Measurements from ENCODE around the gene CYP4F3. TPM values are rescaled to one million over a fixed set of nuclear protein-coding genes. Genes with fewer than 3 reads are reported as not detected.

CYP4F3 gene
- total RNA-seq, 1 donor from 2014 or later, result not detected

DNA sequence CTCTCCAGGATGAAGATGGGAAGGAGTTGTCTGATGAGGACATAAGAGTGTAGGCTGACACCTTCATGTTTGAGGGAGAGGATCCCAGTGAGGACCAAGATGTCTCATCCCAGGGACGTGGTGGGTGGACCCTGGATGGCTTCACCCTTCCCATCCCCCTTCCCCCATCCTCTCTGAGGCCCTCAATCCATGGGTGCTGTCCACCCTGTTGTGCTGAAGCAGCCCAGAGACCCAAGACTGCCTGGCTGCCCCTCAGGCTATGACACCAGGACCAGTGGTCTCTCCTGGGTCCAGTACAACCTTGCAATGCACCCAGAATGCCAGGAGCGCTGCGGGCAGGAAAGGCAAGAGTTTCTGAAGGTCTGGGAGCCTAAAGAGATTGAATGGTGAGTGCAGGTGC, 28.7 kb downstream of the CYP4F3 start:
- Mint-ChIP-seq H3K27me3 (ENCODE audit: unreplicated experiment) (no peaks in the 10 kb centered on the region), H3K4me3 (ENCODE audit: unreplicated experiment) (no peak overlapping the region), H3K27ac (ENCODE audit: unreplicated experiment) (no peak overlapping the region)

DNA sequence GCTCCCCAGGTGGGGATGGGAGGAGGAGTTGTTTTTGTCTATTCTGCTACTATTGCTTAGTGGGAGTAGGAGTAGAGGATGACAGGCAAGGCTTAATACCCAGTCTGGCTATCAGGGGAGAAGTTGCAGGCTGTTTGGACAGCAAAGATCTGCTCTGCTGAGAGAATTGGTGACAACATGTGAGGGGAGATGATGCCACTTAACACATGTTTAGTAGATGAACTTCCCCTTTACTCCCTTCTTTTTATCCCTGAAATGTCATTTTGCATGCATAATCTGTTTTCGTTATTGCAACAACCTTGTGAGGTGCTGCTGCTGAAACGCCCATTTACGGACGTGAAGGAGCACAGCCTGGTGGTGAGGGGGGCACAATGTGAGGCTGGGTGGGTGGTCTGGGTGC, 29.2 kb downstream of the CYP4F3 start:
- Mint-ChIP-seq H3K27me3 (ENCODE audit: unreplicated experiment) (no peaks in the 10 kb centered on the region), H3K27ac (ENCODE audit: unreplicated experiment) (no peak overlapping the region), H3K4me1 (ENCODE audit: unreplicated experiment) (no peaks in the 10 kb centered on the region), H3K9me3 (ENCODE audit: unreplicated experiment) (peaks cover 5% of the 10 kb centered on the region), H3K4me3 (ENCODE audit: unreplicated experiment) (no peak overlapping the region), H3K36me3 (ENCODE audit: unreplicated experiment) (no peaks in the 10 kb centered on the region)
- DNase-seq (ENCODE audit: extremely low spot score, unreplicated experiment), result peak; percentile 51
- TF ChIP-seq, protein P1, sequence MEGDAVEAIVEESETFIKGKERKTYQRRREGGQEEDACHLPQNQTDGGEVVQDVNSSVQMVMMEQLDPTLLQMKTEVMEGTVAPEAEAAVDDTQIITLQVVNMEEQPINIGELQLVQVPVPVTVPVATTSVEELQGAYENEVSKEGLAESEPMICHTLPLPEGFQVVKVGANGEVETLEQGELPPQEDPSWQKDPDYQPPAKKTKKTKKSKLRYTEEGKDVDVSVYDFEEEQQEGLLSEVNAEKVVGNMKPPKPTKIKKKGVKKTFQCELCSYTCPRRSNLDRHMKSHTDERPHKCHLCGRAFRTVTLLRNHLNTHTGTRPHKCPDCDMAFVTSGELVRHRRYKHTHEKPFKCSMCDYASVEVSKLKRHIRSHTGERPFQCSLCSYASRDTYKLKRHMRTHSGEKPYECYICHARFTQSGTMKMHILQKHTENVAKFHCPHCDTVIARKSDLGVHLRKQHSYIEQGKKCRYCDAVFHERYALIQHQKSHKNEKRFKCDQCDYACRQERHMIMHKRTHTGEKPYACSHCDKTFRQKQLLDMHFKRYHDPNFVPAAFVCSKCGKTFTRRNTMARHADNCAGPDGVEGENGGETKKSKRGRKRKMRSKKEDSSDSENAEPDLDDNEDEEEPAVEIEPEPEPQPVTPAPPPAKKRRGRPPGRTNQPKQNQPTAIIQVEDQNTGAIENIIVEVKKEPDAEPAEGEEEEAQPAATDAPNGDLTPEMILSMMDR (IDR thresholded peaks at IDR 0.05), result no peak

More for the DNA sequence above, 28.7 kb downstream of the CYP4F3 start:
- DNase-seq (ENCODE audit: extremely low spot score, unreplicated experiment), result peak; percentile 53
- Mint-ChIP-seq H3K4me1 (ENCODE audit: unreplicated experiment) (no peaks in the 10 kb centered on the region), H3K9me3 (ENCODE audit: unreplicated experiment) (peaks cover 7% of the 10 kb centered on the region), H3K36me3 (ENCODE audit: unreplicated experiment) (no peaks in the 10 kb centered on the region)
- TF ChIP-seq, protein P1 (IDR thresholded peaks at IDR 0.05), result no peak

DNA sequence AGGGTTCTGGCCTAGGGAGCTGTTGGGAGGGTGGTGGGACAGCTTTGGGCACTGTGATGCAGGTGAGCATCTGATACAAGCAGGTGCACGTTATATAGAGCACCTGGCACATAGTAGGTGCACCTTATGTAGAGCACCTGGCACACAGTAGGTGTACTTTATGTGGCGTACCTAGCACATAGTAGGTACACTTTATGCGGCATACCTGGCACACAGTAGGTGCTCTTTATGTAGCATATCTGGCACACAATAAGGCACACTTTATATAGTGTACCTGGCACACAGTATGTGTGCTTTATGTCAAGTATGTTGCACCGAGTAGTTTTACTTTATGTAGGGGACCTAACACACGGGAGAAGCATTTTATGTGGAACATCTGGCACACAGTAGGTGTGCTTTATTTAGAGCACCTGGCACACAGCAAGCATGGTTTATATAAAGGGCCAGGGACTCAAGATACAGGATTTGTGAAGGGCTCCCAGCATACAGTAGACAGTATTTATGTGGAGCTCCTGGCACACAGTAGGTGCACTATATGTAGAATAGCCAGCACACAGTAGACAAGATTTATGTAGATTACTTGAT, 30.6 kb downstream of the CYP4F3 start:
- no peak for DNase-seq (ENCODE audit: extremely low spot score, unreplicated experiment)
- H3K4me1 Mint-ChIP-seq (ENCODE audit: unreplicated experiment), result no peaks in the 10 kb centered on the region
- TF ChIP-seq, protein P1 (IDR thresholded peaks at IDR 0.05), result no peak
- H3K27me3 Mint-ChIP-seq (ENCODE audit: unreplicated experiment), result no peaks in the 10 kb centered on the region
- H3K4me3 Mint-ChIP-seq (ENCODE audit: unreplicated experiment), result no peak overlapping the region
- H3K27ac Mint-ChIP-seq (ENCODE audit: unreplicated experiment), result no peak overlapping the region
- H3K36me3 Mint-ChIP-seq (ENCODE audit: unreplicated experiment), result no peaks in the 10 kb centered on the region
- peaks cover 5% of the 10 kb centered on the region for H3K9me3 Mint-ChIP-seq (ENCODE audit: unreplicated experiment)

DNA sequence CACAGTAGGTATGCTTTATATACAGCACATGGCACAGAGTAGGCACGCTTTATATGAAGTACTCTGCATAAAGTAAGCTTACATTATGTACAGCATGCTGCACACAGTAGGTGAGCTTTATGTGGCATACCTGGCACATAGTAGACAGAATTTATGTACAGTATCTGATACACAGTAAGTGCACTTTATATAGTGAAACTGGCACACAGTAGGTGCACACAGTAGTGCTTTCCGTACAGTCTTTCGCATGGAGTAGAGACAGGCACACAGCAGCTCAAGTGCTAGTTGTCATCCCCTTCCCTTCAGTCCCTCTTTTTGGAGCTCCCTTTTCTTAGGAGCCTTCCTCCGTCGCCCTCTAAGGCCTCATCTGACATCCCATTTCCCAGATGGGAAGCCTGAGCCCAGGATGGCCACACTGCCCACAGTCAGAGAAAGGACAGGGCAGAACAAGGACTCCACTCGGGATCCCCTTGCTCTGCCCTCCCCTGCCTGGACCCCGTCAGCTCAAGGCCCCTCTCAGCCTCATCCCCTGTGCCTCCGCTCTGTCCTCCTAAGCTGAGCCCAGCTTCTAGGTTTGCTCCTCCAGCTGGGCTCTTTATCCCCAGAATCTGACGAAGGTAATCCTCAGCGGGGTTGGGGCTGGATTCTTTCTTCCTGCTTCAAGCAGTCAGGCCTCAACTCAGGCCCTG, 31.3 kb downstream of the CYP4F3 start:
- no peak for DNase-seq (ENCODE audit: extremely low spot score, unreplicated experiment)
- no peak overlapping the region for H3K4me3 Mint-ChIP-seq (ENCODE audit: unreplicated experiment)
- no peak overlapping the region for H3K27ac Mint-ChIP-seq (ENCODE audit: unreplicated experiment)
- peaks cover 5% of the 10 kb centered on the region for H3K9me3 Mint-ChIP-seq (ENCODE audit: unreplicated experiment)
- H3K4me1 Mint-ChIP-seq (ENCODE audit: unreplicated experiment), result no peaks in the 10 kb centered on the region
- H3K36me3 Mint-ChIP-seq (ENCODE audit: unreplicated experiment), result no peaks in the 10 kb centered on the region
- H3K27me3 Mint-ChIP-seq (ENCODE audit: unreplicated experiment), result no peaks in the 10 kb centered on the region
- TF ChIP-seq, protein P1 (IDR thresholded peaks at IDR 0.05), result no peak

DNA sequence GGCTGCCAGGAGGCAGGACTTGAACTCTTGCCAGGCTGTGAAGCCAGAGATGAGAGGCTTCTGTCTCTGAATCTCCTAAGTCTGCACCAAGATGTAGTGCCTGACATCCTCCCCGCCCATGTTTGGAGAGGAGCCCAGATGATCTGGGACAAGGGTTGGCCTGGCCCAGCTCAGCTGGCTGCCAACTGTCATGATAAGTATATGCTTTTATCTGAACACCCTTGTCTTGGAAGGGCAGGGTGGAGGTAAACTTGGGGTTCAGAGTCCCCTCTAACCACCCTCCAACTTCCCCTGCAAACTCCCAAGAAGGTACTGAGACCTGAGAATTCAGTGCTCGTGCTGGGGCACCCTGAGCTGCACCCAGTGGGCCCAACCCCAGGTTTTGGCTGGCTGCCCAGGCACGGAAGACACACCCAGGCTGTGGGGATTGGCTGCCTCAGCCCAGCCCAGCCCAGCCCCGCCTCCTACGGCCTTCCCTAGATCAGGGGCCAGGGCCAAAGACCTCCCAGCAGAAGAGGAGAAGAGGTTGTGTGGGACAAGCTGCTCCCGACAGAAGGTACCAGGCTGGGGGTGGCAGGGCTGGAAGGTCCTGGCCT, 32.0 kb downstream of the CYP4F3 start, which contains the start of gene CYP4F12:
TSS of gene CYP4F12 (plus strand) at position 508 of the 596 bp plus-strand sequence. CDS start 443 bp downstream, outside the sequence.
- Mint-ChIP-seq H3K9me3 (ENCODE audit: unreplicated experiment) (peaks cover 5% of the 10 kb centered on the region), H3K36me3 (ENCODE audit: unreplicated experiment) (no peaks in the 10 kb centered on the region), H3K4me1 (ENCODE audit: unreplicated experiment) (no peaks in the 10 kb centered on the region), H3K27me3 (ENCODE audit: unreplicated experiment) (no peaks in the 10 kb centered on the region), H3K4me3 (ENCODE audit: unreplicated experiment) (no peak within 1 kb of the TSS), H3K27ac (ENCODE audit: unreplicated experiment) (no peak within 1 kb of the TSS)
- no peak for DNase-seq (ENCODE audit: extremely low spot score, unreplicated experiment)
- TF ChIP-seq, protein P1 (IDR thresholded peaks at IDR 0.05), result no peak
